Neural cell (in vitro differentiated cells): Measurements from ENCODE around the gene ATF6B. TPM values are rescaled to one million over a fixed set of nuclear protein-coding genes. Genes with fewer than 3 reads are reported as not detected.

Experiments
- H2AFZ ChIP-seq: fragments of 200-600, 300-800 bp; sonication (generic), shearing (Covaris generic); 2 replicates; pipeline ENCODE4 v1.6.0; 2014; ENCODE audit warnings: low read depth, mild to moderate bottlenecking, antibody characterized with exemption, low read length, moderate library complexity
- H3F3A ChIP-seq: fragments of 200-600 bp; shearing (Covaris generic); 2 replicates; pipeline ENCODE4 v1.6.1; 2016; ENCODE audit warnings: mild to moderate bottlenecking, moderate library complexity, mixed read lengths, antibody characterized with exemption, low read length; ENCODE audit not compliant: insufficient read depth, poor library complexity, severe bottlenecking
- H3K27ac ChIP-seq: fragments of 200-600, 300-800 bp; sonication (generic), shearing (Covaris generic); 2 replicates; pipeline ENCODE4 v1.5.1; 2014; ENCODE audit warnings: mild to moderate bottlenecking, low read length, moderate library complexity
- H3K27me3 ChIP-seq: fragments of 300-800, 200-600 bp; sonication (generic), shearing (Covaris generic); 2 replicates; pipeline ENCODE4 v1.6.0; 2014; ENCODE audit warnings: mild to moderate bottlenecking, low read depth, low read length, moderate library complexity; ENCODE audit not compliant: insufficient read depth
- H3K36me3 ChIP-seq: fragments of 300-800, 200-600 bp; sonication (generic), shearing (Covaris generic); 2 replicates; pipeline ENCODE4 v1.5.1; 2014; ENCODE audit warnings: mild to moderate bottlenecking, antibody characterized with exemption, low read length, moderate library complexity; ENCODE audit not compliant: insufficient read depth
- H3K4me2 ChIP-seq: fragments of 300-800, 200-600 bp; sonication (generic), shearing (Covaris generic); 2 replicates; pipeline ENCODE4 v1.6.0; 2014; ENCODE audit warnings: mild to moderate bottlenecking, low read length
- H3K4me3 ChIP-seq: fragments of 300-800, 200-600 bp; sonication (generic), shearing (Covaris generic); 2 replicates; pipeline ENCODE4 v1.5.1; 2014; ENCODE audit warnings: mild to moderate bottlenecking, low read length, moderate library complexity
- H3K79me2 ChIP-seq: fragments of 200-600 bp; shearing (Covaris generic); replicated peaks from 2 replicates; pipeline ENCODE4 v1.6.0; 2014; ENCODE audit warnings: mild to moderate bottlenecking, low read length, moderate library complexity; ENCODE audit not compliant: insufficient read depth
- H3K9ac ChIP-seq: fragments of 300-800, 200-600 bp; sonication (generic), shearing (Covaris generic); 2 replicates; pipeline ENCODE4 v1.6.1; 2016; ENCODE audit warnings: mild to moderate bottlenecking, low read length, mixed read lengths
- H3K9me2 ChIP-seq: fragments of 200-600 bp; shearing (Covaris generic); 2 replicates; pipeline ENCODE4 v1.6.1; 2016; ENCODE audit warnings: mild to moderate bottlenecking, low read length, mixed read lengths; ENCODE audit not compliant: insufficient read depth
- H3K9me3 ChIP-seq: fragments of 200-600, 300-800 bp; sonication (generic), shearing (Covaris generic); 2 replicates; pipeline ENCODE4 v1.6.1; 2016; ENCODE audit warnings: mild to moderate bottlenecking, mixed run types, low read length, moderate library complexity, mixed read lengths
- H4K20me1 ChIP-seq: fragments of 200-600 bp; shearing (Covaris generic); 2 replicates; pipeline ENCODE4 v1.6.1; 2016; ENCODE audit warnings: mild to moderate bottlenecking, mixed run types; ENCODE audit not compliant: insufficient read depth
- EP300 ChIP-seq: fragments of 450-650 bp; conservative IDR thresholded peaks from 2 replicates; pipeline ENCODE4 v1.6.1; 2014; ENCODE audit warnings: antibody characterized with exemption, mild to moderate bottlenecking, moderate library complexity; ENCODE audit not compliant: poor library complexity, severe bottlenecking
- EZH2 ChIP-seq: fragments of 200-600, 300-800 bp; shearing (Covaris generic), sonication (generic); IDR thresholded peaks from 2 replicates; pipeline ENCODE4 v1.6.1; 2014; ENCODE audit warnings: antibody characterized with exemption, low read length, borderline replicate concordance, mild to moderate bottlenecking; ENCODE audit not compliant: insufficient read depth, poor library complexity, severe bottlenecking
- MXI1 ChIP-seq: fragments of 450-650 bp; conservative IDR thresholded peaks from 2 replicates; pipeline ENCODE4 v1.6.1; 2014; ENCODE audit warnings: antibody characterized with exemption, mild to moderate bottlenecking; ENCODE audit not compliant: poor library complexity, severe bottlenecking
- POLR2AphosphoS5 ChIP-seq: IDR thresholded peaks from 2 replicates; pipeline ENCODE4 v1.6.1; 2012
- RAD21 ChIP-seq: fragments of 450-650 bp; conservative IDR thresholded peaks from 2 replicates; pipeline ENCODE4 v1.6.1; 2014; ENCODE audit warnings: antibody characterized with exemption, mild to moderate bottlenecking, moderate library complexity
- SMC3 ChIP-seq: fragments of 450-650 bp; conservative IDR thresholded peaks from 2 replicates; pipeline ENCODE4 v1.6.1; 2014; ENCODE audit warnings: antibody characterized with exemption, mild to moderate bottlenecking, moderate library complexity; ENCODE audit not compliant: poor library complexity
- TAF1 ChIP-seq: IDR thresholded peaks from 2 replicates; pipeline ENCODE4 v1.6.1; 2012; ENCODE audit warnings: low read depth
- polyA plus RNA-seq: library from polyadenylated mRNA; depleted of rRNA; stranded (reverse); fragments of >200 nt; gene quantifications from 2 replicates; pipeline ENCODE4 v1.2.3, GENCODE V29; 2014
- TF ChIP-seq, protein P1 (sequence below): fragments of 450-650 bp; IDR thresholded peaks from 2 replicates; pipeline ENCODE4 v1.5.1; 2014; ENCODE audit warnings: antibody characterized with exemption, mild to moderate bottlenecking, moderate library complexity; ENCODE audit not compliant: poor library complexity, severe bottlenecking
- TF ChIP-seq, protein P2 (sequence below): IDR thresholded peaks from 2 replicates; pipeline ENCODE4 v1.6.1; 2012; ENCODE audit warnings: borderline replicate concordance

Gene ATF6B
- polyA plus RNA-seq, 1 donor from 2014 or later, result 44.3 TPM

DNA sequence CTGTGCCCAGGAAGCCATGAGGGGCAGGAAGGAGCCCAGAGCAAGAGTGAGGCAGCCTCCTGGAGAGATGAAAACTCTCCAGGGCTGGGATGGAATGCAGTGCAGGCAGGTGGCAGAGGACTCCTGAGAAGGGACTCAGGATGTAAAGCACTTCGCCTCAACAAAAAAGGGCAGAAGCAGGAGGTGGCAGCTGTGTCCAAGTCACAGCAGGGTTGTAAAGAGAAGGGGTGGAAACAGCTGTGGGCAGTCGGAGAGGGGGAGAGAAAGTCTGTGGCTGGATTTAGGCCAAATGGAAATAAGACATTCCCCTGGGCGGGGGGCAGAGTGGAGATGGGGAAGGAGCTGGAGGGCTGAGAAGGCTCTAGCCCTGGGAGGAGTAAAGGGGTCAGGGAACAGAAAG is 54.9 kb downstream of the ATF6B start:
- Histone ChIP-seq H3K9me3 (no peaks in the 10 kb centered on the region), H3K4me3 (no peak overlapping the region), H3F3A (no peaks in the 10 kb centered on the region), H3K36me3 (no peaks in the 10 kb centered on the region), H3K4me2 (no peak overlapping the region), H4K20me1 (no peaks in the 10 kb centered on the region), H3K27ac (no peak overlapping the region), H2AFZ (no peak overlapping the region), H3K27me3 (no peaks in the 10 kb centered on the region), H3K9me2 (no peaks in the 10 kb centered on the region), H3K79me2 (no peaks in the 10 kb centered on the region), H3K9ac (no peak overlapping the region)
- TF ChIP-seq EP300 (no peak), POLR2AphosphoS5 (no peak), SMC3 (no peak), RAD21 (no peak), TAF1 (no peak), MXI1 (no peak), EZH2 (no peak)
- TF ChIP-seq, protein P1, sequence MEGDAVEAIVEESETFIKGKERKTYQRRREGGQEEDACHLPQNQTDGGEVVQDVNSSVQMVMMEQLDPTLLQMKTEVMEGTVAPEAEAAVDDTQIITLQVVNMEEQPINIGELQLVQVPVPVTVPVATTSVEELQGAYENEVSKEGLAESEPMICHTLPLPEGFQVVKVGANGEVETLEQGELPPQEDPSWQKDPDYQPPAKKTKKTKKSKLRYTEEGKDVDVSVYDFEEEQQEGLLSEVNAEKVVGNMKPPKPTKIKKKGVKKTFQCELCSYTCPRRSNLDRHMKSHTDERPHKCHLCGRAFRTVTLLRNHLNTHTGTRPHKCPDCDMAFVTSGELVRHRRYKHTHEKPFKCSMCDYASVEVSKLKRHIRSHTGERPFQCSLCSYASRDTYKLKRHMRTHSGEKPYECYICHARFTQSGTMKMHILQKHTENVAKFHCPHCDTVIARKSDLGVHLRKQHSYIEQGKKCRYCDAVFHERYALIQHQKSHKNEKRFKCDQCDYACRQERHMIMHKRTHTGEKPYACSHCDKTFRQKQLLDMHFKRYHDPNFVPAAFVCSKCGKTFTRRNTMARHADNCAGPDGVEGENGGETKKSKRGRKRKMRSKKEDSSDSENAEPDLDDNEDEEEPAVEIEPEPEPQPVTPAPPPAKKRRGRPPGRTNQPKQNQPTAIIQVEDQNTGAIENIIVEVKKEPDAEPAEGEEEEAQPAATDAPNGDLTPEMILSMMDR, result no peak
- TF ChIP-seq, protein P2, sequence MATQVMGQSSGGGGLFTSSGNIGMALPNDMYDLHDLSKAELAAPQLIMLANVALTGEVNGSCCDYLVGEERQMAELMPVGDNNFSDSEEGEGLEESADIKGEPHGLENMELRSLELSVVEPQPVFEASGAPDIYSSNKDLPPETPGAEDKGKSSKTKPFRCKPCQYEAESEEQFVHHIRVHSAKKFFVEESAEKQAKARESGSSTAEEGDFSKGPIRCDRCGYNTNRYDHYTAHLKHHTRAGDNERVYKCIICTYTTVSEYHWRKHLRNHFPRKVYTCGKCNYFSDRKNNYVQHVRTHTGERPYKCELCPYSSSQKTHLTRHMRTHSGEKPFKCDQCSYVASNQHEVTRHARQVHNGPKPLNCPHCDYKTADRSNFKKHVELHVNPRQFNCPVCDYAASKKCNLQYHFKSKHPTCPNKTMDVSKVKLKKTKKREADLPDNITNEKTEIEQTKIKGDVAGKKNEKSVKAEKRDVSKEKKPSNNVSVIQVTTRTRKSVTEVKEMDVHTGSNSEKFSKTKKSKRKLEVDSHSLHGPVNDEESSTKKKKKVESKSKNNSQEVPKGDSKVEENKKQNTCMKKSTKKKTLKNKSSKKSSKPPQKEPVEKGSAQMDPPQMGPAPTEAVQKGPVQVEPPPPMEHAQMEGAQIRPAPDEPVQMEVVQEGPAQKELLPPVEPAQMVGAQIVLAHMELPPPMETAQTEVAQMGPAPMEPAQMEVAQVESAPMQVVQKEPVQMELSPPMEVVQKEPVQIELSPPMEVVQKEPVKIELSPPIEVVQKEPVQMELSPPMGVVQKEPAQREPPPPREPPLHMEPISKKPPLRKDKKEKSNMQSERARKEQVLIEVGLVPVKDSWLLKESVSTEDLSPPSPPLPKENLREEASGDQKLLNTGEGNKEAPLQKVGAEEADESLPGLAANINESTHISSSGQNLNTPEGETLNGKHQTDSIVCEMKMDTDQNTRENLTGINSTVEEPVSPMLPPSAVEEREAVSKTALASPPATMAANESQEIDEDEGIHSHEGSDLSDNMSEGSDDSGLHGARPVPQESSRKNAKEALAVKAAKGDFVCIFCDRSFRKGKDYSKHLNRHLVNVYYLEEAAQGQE, result no peak

DNA sequence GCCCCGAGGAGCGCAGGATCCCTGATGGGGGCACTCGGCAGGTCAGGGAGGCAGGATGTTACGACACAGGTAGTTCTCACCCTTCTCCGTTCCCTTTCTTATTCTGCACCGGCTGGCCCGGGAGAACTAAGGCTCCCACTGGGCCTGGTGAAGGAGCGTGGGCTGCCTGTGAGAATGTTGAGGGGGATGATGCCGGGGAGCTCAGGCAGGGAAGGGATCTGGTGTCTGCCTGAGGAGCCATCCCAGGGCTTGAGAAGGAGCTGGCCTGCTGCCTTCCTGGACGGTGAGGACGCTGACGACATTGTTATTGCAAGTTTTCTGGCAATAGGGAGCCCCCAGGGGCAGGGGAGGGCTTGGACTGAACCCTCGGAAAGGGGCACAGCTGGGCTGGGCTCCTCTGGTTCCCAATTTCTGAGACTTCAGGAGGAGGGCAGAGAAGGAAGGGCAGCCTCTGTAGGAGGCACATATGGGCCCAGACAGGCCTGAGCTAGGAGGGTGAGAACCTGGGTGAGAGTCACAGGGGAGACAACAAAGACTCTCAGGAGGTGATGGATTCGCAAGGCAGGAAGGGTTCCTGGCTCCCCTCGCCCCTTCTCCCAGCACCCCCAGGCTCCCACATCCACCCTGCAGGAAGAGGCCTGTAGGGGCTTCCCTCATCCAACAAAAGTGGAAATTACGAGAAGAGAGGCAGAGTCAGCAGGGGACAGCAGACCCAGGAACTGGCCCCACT is 57.1 kb downstream of the ATF6B start:
- no peak overlapping the region for H3K4me2 ChIP-seq
- TF ChIP-seq MXI1 (no peak), EP300 (no peak), RAD21 (no peak), TAF1 (no peak), POLR2AphosphoS5 (no peak)
- TF ChIP-seq, protein P1, result no peak
- H3K9me3 ChIP-seq, result no peaks in the 10 kb centered on the region
- H2AFZ ChIP-seq, result no peak overlapping the region
- no peaks in the 10 kb centered on the region for H3K27me3 ChIP-seq
- no peaks in the 10 kb centered on the region for H3K36me3 ChIP-seq
- no peaks in the 10 kb centered on the region for H3K79me2 ChIP-seq
- no peak overlapping the region for H3K27ac ChIP-seq
- no peak overlapping the region for H3K4me3 ChIP-seq
- no peaks in the 10 kb centered on the region for H3K9me2 ChIP-seq
- no peak overlapping the region for H3K9ac ChIP-seq
- H3F3A ChIP-seq, result no peaks in the 10 kb centered on the region
- H4K20me1 ChIP-seq, result no peaks in the 10 kb centered on the region
